Endothelial cell (in vitro differentiated cells): ENCODE data around the gene CYP3A4. TPM values are rescaled to one million over a fixed set of nuclear protein-coding genes. Genes with fewer than 3 reads are reported as not detected.

Experiments
- DNase-seq: peaks from one replicate; pipeline ENCODE4 v3.0.0; 2021; ENCODE audit warnings: low spot score
- H3K27ac Mint-ChIP-seq: one replicate; pipeline ENCODE4 v1.8.0; 2021; ENCODE audit warnings: mixed read lengths, inconsistent platforms; ENCODE audit not compliant: unreplicated experiment
- H3K27me3 Mint-ChIP-seq: one replicate; pipeline ENCODE4 v1.8.0; 2021; ENCODE audit warnings: mild to moderate bottlenecking, moderate library complexity, mixed read lengths, inconsistent platforms; ENCODE audit not compliant: unreplicated experiment
- H3K36me3 Mint-ChIP-seq: one replicate; pipeline ENCODE4 v1.8.0; 2021; ENCODE audit warnings: mild to moderate bottlenecking, low read depth, mixed read lengths, inconsistent platforms; ENCODE audit not compliant: unreplicated experiment
- H3K4me1 Mint-ChIP-seq: one replicate; pipeline ENCODE4 v1.8.0; 2021; ENCODE audit warnings: mild to moderate bottlenecking, mixed read lengths, inconsistent platforms; ENCODE audit not compliant: unreplicated experiment
- H3K4me3 Mint-ChIP-seq: one replicate; pipeline ENCODE4 v1.8.0; 2021; ENCODE audit warnings: mild to moderate bottlenecking, mixed read lengths, inconsistent platforms; ENCODE audit not compliant: unreplicated experiment
- H3K9me3 Mint-ChIP-seq: one replicate; pipeline ENCODE4 v1.8.0; 2021; ENCODE audit warnings: mixed read lengths, inconsistent platforms; ENCODE audit not compliant: unreplicated experiment
- CTCF ChIP-seq: fragments of 200-600 bp; sonication (generic); IDR thresholded peaks from one replicate; pipeline ENCODE4 v1.5.0; 2021; ENCODE audit warnings: antibody characterized with exemption; ENCODE audit not compliant: unreplicated experiment
- total RNA-seq: library from RNA; stranded (reverse); fragmentation: NEBNext Ultra II Directional; extraction: Animal tissue kit (Norgen Biotek cat#: 25700); gene quantifications from one replicate; pipeline ENCODE4 v1.2.1, GENCODE V29; 2021; ENCODE audit not compliant: unreplicated experiment

The CYP3A4 gene
- total RNA-seq, 1 donor from 2014 or later, result not detected

- DNase-seq, result no peak
- H3K4me1 Mint-ChIP-seq, result peaks cover 4% of the 10 kb centered on the region
- no peaks in the 10 kb centered on the region for H3K9me3 Mint-ChIP-seq
- H3K27ac Mint-ChIP-seq, result no peak overlapping the region
- no peak overlapping the region for H3K4me3 Mint-ChIP-seq
- no peaks in the 10 kb centered on the region for H3K36me3 Mint-ChIP-seq
- H3K27me3 Mint-ChIP-seq, result no peaks in the 10 kb centered on the region
- TF ChIP-seq CTCF, result no peak
Measured at GRCh38 chr7:99768471-99768870, 15.5 kb downstream of the CYP3A4 start.

GRCh38 chr7:99767662-99768061 lies 16.3 kb downstream of the CYP3A4 start:
- no peak overlapping the region for H3K4me3 Mint-ChIP-seq
- no peaks in the 10 kb centered on the region for H3K27me3 Mint-ChIP-seq
- H3K9me3 Mint-ChIP-seq, result no peaks in the 10 kb centered on the region
- H3K36me3 Mint-ChIP-seq, result no peaks in the 10 kb centered on the region
- no peak overlapping the region for H3K27ac Mint-ChIP-seq
- no peak for DNase-seq
- no peak for TF ChIP-seq CTCF
- peaks cover 4% of the 10 kb centered on the region for H3K4me1 Mint-ChIP-seq

GRCh38 chr7:99766484-99767099 lies 17.4 kb downstream of the CYP3A4 start:
- TF ChIP-seq CTCF, result no peak
- Mint-ChIP-seq H3K27ac (no peak overlapping the region), H3K4me3 (no peak overlapping the region), H3K27me3 (no peaks in the 10 kb centered on the region), H3K4me1 (peaks cover 4% of the 10 kb centered on the region), H3K9me3 (no peaks in the 10 kb centered on the region), H3K36me3 (no peaks in the 10 kb centered on the region)
- DNase-seq, result no peak

GRCh38 chr7:99764478-99764877 lies 19.5 kb downstream of the CYP3A4 start:
- TF ChIP-seq CTCF, result no peak
- no peak for DNase-seq
- peaks cover 4% of the 10 kb centered on the region for H3K4me1 Mint-ChIP-seq
- H3K36me3 Mint-ChIP-seq, result no peaks in the 10 kb centered on the region
- H3K4me3 Mint-ChIP-seq, result no peak overlapping the region
- no peaks in the 10 kb centered on the region for H3K9me3 Mint-ChIP-seq
- no peak overlapping the region for H3K27ac Mint-ChIP-seq
- H3K27me3 Mint-ChIP-seq, result no peaks in the 10 kb centered on the region

- H3K27ac Mint-ChIP-seq, result no peak overlapping the region
- H3K9me3 Mint-ChIP-seq, result no peaks in the 10 kb centered on the region
- no peaks in the 10 kb centered on the region for H3K4me1 Mint-ChIP-seq
- no peak for TF ChIP-seq CTCF
- no peak for DNase-seq
- no peak overlapping the region for H3K4me3 Mint-ChIP-seq
- H3K27me3 Mint-ChIP-seq, result no peaks in the 10 kb centered on the region
- no peaks in the 10 kb centered on the region for H3K36me3 Mint-ChIP-seq
Measured at GRCh38 chr7:99762680-99763327, 21.2 kb downstream of the CYP3A4 start.
